ENCODE results near the gene CPLX1. TPM values are rescaled to one million over a fixed set of nuclear protein-coding genes. Genes with fewer than 3 reads are reported as not detected.

The CPLX1 gene
- total RNA-seq: 0.64 and 0.74 TPM in 2 replicates

GRCh38 chr4:825971-826330 is at the start of gene CPLX1:
TSS of gene CPLX1 (minus strand) at chr4:826129. CDS start at chr4:824522, 1,607 bp downstream.
- Mint-ChIP-seq H3K4me1 (ENCODE audit: low read depth) (no peaks in the 10 kb centered on the region), H3K27ac (no peak within 1 kb of the TSS), H3K36me3 (ENCODE audit: low read depth) (no peaks in the 10 kb centered on the region), H3K27me3 (ENCODE audit: low read depth) (peaks cover 30% of the 10 kb centered on the region), H3K4me3 (ENCODE audit: low read depth) (no peak within 1 kb of the TSS), H3K9me3 (no peaks in the 10 kb centered on the region)
- DNase-seq (ENCODE audit: low spot score): no peak
- intact Hi-C loops (cut with micrococcal nuclease): no loop called here

- H3K4me1 Mint-ChIP-seq (ENCODE audit: low read depth): peaks cover 23% of the 10 kb centered on the region
- H3K36me3 Mint-ChIP-seq (ENCODE audit: low read depth): peaks cover 73% of the 10 kb centered on the region
- H3K27me3 Mint-ChIP-seq (ENCODE audit: low read depth): no peaks in the 10 kb centered on the region
- peak overlapping the region; percentile 7 for H3K27ac Mint-ChIP-seq
- intact Hi-C loops (cut with micrococcal nuclease): no loop called here
- no peak for DNase-seq (ENCODE audit: low spot score)
- H3K4me3 Mint-ChIP-seq (ENCODE audit: low read depth): no peak overlapping the region
- no peaks in the 10 kb centered on the region for H3K9me3 Mint-ChIP-seq
Observed at GRCh38 chr4:874971-875817, 49.3 kb upstream of the CPLX1 start.

GRCh38 chr4:874056-874455 is 48.1 kb upstream of the CPLX1 start:
- Mint-ChIP-seq H3K4me3 (ENCODE audit: low read depth) (no peak overlapping the region), H3K4me1 (ENCODE audit: low read depth) (peaks cover 12% of the 10 kb centered on the region), H3K9me3 (peaks cover 3% of the 10 kb centered on the region), H3K36me3 (ENCODE audit: low read depth) (peaks cover 75% of the 10 kb centered on the region), H3K27ac (no peak overlapping the region), H3K27me3 (ENCODE audit: low read depth) (no peaks in the 10 kb centered on the region)
- no peak for DNase-seq (ENCODE audit: low spot score)
- intact Hi-C loops (cut with micrococcal nuclease): no loop called here

GRCh38 chr4:872241-872981 is 46.5 kb upstream of the CPLX1 start:
- Mint-ChIP-seq H3K9me3 (peaks cover 3% of the 10 kb centered on the region), H3K27me3 (ENCODE audit: low read depth) (no peaks in the 10 kb centered on the region), H3K4me3 (ENCODE audit: low read depth) (no peak overlapping the region), H3K4me1 (ENCODE audit: low read depth) (no peaks in the 10 kb centered on the region), H3K27ac (no peak overlapping the region), H3K36me3 (ENCODE audit: low read depth) (peaks cover 67% of the 10 kb centered on the region)
- intact Hi-C loops (cut with micrococcal nuclease): no loop called here
- DNase-seq (ENCODE audit: low spot score): no peak

- peaks cover 60% of the 10 kb centered on the region for H3K36me3 Mint-ChIP-seq (ENCODE audit: low read depth)
- intact Hi-C loops (cut with micrococcal nuclease): no loop called here
- H3K27me3 Mint-ChIP-seq (ENCODE audit: low read depth): no peaks in the 10 kb centered on the region
- no peak overlapping the region for H3K4me3 Mint-ChIP-seq (ENCODE audit: low read depth)
- H3K27ac Mint-ChIP-seq: no peak overlapping the region
- peaks cover 3% of the 10 kb centered on the region for H3K9me3 Mint-ChIP-seq
- no peak for DNase-seq (ENCODE audit: low spot score)
- no peaks in the 10 kb centered on the region for H3K4me1 Mint-ChIP-seq (ENCODE audit: low read depth)
Observed at GRCh38 chr4:871484-871883, 45.6 kb upstream of the CPLX1 start.

GRCh38 chr4:870951-871350 is 45.0 kb upstream of the CPLX1 start:
- Mint-ChIP-seq H3K27ac (no peak overlapping the region), H3K9me3 (peaks cover 3% of the 10 kb centered on the region), H3K4me3 (ENCODE audit: low read depth) (no peak overlapping the region), H3K27me3 (ENCODE audit: low read depth) (no peaks in the 10 kb centered on the region), H3K4me1 (ENCODE audit: low read depth) (no peaks in the 10 kb centered on the region), H3K36me3 (ENCODE audit: low read depth) (peaks cover 59% of the 10 kb centered on the region)
- intact Hi-C loops (cut with micrococcal nuclease): no loop called here
- no peak for DNase-seq (ENCODE audit: low spot score)

- Mint-ChIP-seq H3K36me3 (ENCODE audit: low read depth) (peaks cover 52% of the 10 kb centered on the region), H3K9me3 (peaks cover 3% of the 10 kb centered on the region), H3K4me1 (ENCODE audit: low read depth) (no peaks in the 10 kb centered on the region), H3K4me3 (ENCODE audit: low read depth) (no peak overlapping the region), H3K27me3 (ENCODE audit: low read depth) (no peaks in the 10 kb centered on the region), H3K27ac (no peak overlapping the region)
- intact Hi-C loops (cut with micrococcal nuclease): no loop called here
- no peak for DNase-seq (ENCODE audit: low spot score)
Observed at GRCh38 chr4:869776-870175, 43.8 kb upstream of the CPLX1 start.

GRCh38 chr4:868421-868820 is 42.5 kb upstream of the CPLX1 start:
- no peaks in the 10 kb centered on the region for H3K27me3 Mint-ChIP-seq (ENCODE audit: low read depth)
- H3K36me3 Mint-ChIP-seq (ENCODE audit: low read depth): peaks cover 47% of the 10 kb centered on the region
- H3K4me1 Mint-ChIP-seq (ENCODE audit: low read depth): no peaks in the 10 kb centered on the region
- intact Hi-C loops (cut with micrococcal nuclease): no loop called here
- DNase-seq (ENCODE audit: low spot score): no peak
- no peak overlapping the region for H3K27ac Mint-ChIP-seq
- H3K9me3 Mint-ChIP-seq: peaks cover 3% of the 10 kb centered on the region
- H3K4me3 Mint-ChIP-seq (ENCODE audit: low read depth): no peak overlapping the region

GRCh38 chr4:867526-868250 is 41.8 kb upstream of the CPLX1 start:
- no peaks in the 10 kb centered on the region for H3K27me3 Mint-ChIP-seq (ENCODE audit: low read depth)
- no peak overlapping the region for H3K4me3 Mint-ChIP-seq (ENCODE audit: low read depth)

GRCh38 chr4:866761-867390 is 40.9 kb upstream of the CPLX1 start:
- Mint-ChIP-seq H3K36me3 (ENCODE audit: low read depth) (peaks cover 55% of the 10 kb centered on the region), H3K4me3 (ENCODE audit: low read depth) (no peak overlapping the region), H3K4me1 (ENCODE audit: low read depth) (no peaks in the 10 kb centered on the region), H3K9me3 (peaks cover 3% of the 10 kb centered on the region), H3K27me3 (ENCODE audit: low read depth) (no peaks in the 10 kb centered on the region), H3K27ac (no peak overlapping the region)
- intact Hi-C loops (cut with micrococcal nuclease): no loop called here
- no peak for DNase-seq (ENCODE audit: low spot score)

More at GRCh38 chr4:867526-868250, 41.8 kb upstream of the CPLX1 start:
- H3K9me3 Mint-ChIP-seq: peaks cover 3% of the 10 kb centered on the region
- DNase-seq (ENCODE audit: low spot score): no peak
- intact Hi-C loops (cut with micrococcal nuclease): no loop called here
- no peaks in the 10 kb centered on the region for H3K4me1 Mint-ChIP-seq (ENCODE audit: low read depth)
- H3K36me3 Mint-ChIP-seq (ENCODE audit: low read depth): peaks cover 50% of the 10 kb centered on the region
- no peak overlapping the region for H3K27ac Mint-ChIP-seq

- DNase-seq (ENCODE audit: low spot score): no peak
- H3K4me3 Mint-ChIP-seq (ENCODE audit: low read depth): no peak overlapping the region
- H3K4me1 Mint-ChIP-seq (ENCODE audit: low read depth): no peaks in the 10 kb centered on the region
- H3K27ac Mint-ChIP-seq: no peak overlapping the region
- no peaks in the 10 kb centered on the region for H3K27me3 Mint-ChIP-seq (ENCODE audit: low read depth)
- peaks cover 3% of the 10 kb centered on the region for H3K9me3 Mint-ChIP-seq
- intact Hi-C loops (cut with micrococcal nuclease): no loop called here
- peaks cover 58% of the 10 kb centered on the region for H3K36me3 Mint-ChIP-seq (ENCODE audit: low read depth)
Observed at GRCh38 chr4:866068-866760, 40.3 kb upstream of the CPLX1 start.

GRCh38 chr4:865572-865971 is 39.6 kb upstream of the CPLX1 start:
- DNase-seq (ENCODE audit: low spot score): no peak
- H3K4me1 Mint-ChIP-seq (ENCODE audit: low read depth): no peaks in the 10 kb centered on the region
- peaks cover 59% of the 10 kb centered on the region for H3K36me3 Mint-ChIP-seq (ENCODE audit: low read depth)
- H3K9me3 Mint-ChIP-seq: peaks cover 3% of the 10 kb centered on the region
- no peak overlapping the region for H3K4me3 Mint-ChIP-seq (ENCODE audit: low read depth)
- no peaks in the 10 kb centered on the region for H3K27me3 Mint-ChIP-seq (ENCODE audit: low read depth)
- intact Hi-C loops (cut with micrococcal nuclease): no loop called here
- H3K27ac Mint-ChIP-seq: no peak overlapping the region
